ENCODE measurements around the gene MON1A.

The MON1A gene

GRCh38 chr3:49929291-49930167 lies at the start of gene MON1A:
TSS of gene MON1A (minus strand) at chr3:49929811. CDS start at chr3:49913346, 16,465 bp downstream.
- H3K27ac ChIP-seq: no peak within 1 kb of the TSS
- TF ChIP-seq POLR2AphosphoS5 (IDR thresholded peaks at IDR 0.05; ENCODE audit: borderline replicate concordance, low read depth, low read length) (peak; percentile 55; the same call in 1 of the 2 replicates), FOXP2 (optimal IDR thresholded peaks at IDR 0.05; ENCODE audit: control extremely low read depth, extremely low read length, insufficient read depth) (no peak), EZH2 (IDR thresholded peaks at IDR 0.05) (no peak)
- H3K9ac ChIP-seq (ENCODE audit: insufficient read length): peak within 1 kb of the TSS; percentile 77
- H3K4me3 ChIP-seq: peak within 1 kb of the TSS; percentile 86
- DNase-seq (ENCODE audit: low read depth, low spot score): no peak
- no peaks in the 10 kb centered on the region for H3K36me3 ChIP-seq (ENCODE audit: insufficient read depth, low read length)
- no peaks in the 10 kb centered on the region for H3K9me3 ChIP-seq (ENCODE audit: low read depth, low read length)

GRCh38 chr3:49976942-49977341 lies 47.3 kb upstream of the MON1A start:
- TF ChIP-seq EZH2 (IDR thresholded peaks at IDR 0.05) (no peak), FOXP2 (optimal IDR thresholded peaks at IDR 0.05; ENCODE audit: control extremely low read depth, extremely low read length, insufficient read depth) (no peak), POLR2AphosphoS5 (IDR thresholded peaks at IDR 0.05; ENCODE audit: borderline replicate concordance, low read depth, low read length) (no peak)

GRCh38 chr3:49972656-49973055 lies 43.0 kb upstream of the MON1A start:
- Histone ChIP-seq H3K36me3 (ENCODE audit: insufficient read depth, low read length) (peaks cover 6% of the 10 kb centered on the region; the same call in 1 of the 2 replicates), H3K9me3 (ENCODE audit: low read depth, low read length) (no peaks in the 10 kb centered on the region), H3K27ac (no peak overlapping the region), H3K4me3 (no peak overlapping the region), H3K9ac (ENCODE audit: insufficient read length) (no peak overlapping the region)
- no peak for TF ChIP-seq FOXP2 (optimal IDR thresholded peaks at IDR 0.05; ENCODE audit: control extremely low read depth, extremely low read length, insufficient read depth)
- TF ChIP-seq POLR2AphosphoS5 (IDR thresholded peaks at IDR 0.05; ENCODE audit: borderline replicate concordance, low read depth, low read length): no peak
- no peak for TF ChIP-seq EZH2 (IDR thresholded peaks at IDR 0.05)
- no peak for DNase-seq (ENCODE audit: low read depth, low spot score)

More at GRCh38 chr3:49976942-49977341, 47.3 kb upstream of the MON1A start:
- DNase-seq (ENCODE audit: low read depth, low spot score): no peak
- Histone ChIP-seq H3K27ac (no peak overlapping the region), H3K36me3 (ENCODE audit: insufficient read depth, low read length) (peaks cover 6% of the 10 kb centered on the region; the same call in 1 of the 2 replicates), H3K9ac (ENCODE audit: insufficient read length) (no peak overlapping the region), H3K9me3 (ENCODE audit: low read depth, low read length) (no peaks in the 10 kb centered on the region), H3K4me3 (no peak overlapping the region)

GRCh38 chr3:49968346-49968745 lies 38.7 kb upstream of the MON1A start:
- Histone ChIP-seq H3K27ac (no peak overlapping the region), H3K36me3 (ENCODE audit: insufficient read depth, low read length) (peaks cover 3% of the 10 kb centered on the region; the same call in 1 of the 2 replicates)
- no peak for TF ChIP-seq FOXP2 (optimal IDR thresholded peaks at IDR 0.05; ENCODE audit: control extremely low read depth, extremely low read length, insufficient read depth)
- no peak for TF ChIP-seq POLR2AphosphoS5 (IDR thresholded peaks at IDR 0.05; ENCODE audit: borderline replicate concordance, low read depth, low read length)
- no peak for TF ChIP-seq EZH2 (IDR thresholded peaks at IDR 0.05)

GRCh38 chr3:49967291-49967690 lies 37.7 kb upstream of the MON1A start:
- Histone ChIP-seq H3K27ac (no peak overlapping the region), H3K9ac (ENCODE audit: insufficient read length) (no peak overlapping the region), H3K9me3 (ENCODE audit: low read depth, low read length) (no peaks in the 10 kb centered on the region), H3K36me3 (ENCODE audit: insufficient read depth, low read length) (peaks cover 2% of the 10 kb centered on the region; the same call in 1 of the 2 replicates), H3K4me3 (no peak overlapping the region)
- DNase-seq (ENCODE audit: low read depth, low spot score): no peak
- TF ChIP-seq FOXP2 (optimal IDR thresholded peaks at IDR 0.05; ENCODE audit: control extremely low read depth, extremely low read length, insufficient read depth): no peak
- TF ChIP-seq POLR2AphosphoS5 (IDR thresholded peaks at IDR 0.05; ENCODE audit: borderline replicate concordance, low read depth, low read length): no peak
- TF ChIP-seq EZH2 (IDR thresholded peaks at IDR 0.05): no peak

More at GRCh38 chr3:49968346-49968745, 38.7 kb upstream of the MON1A start:
- DNase-seq (ENCODE audit: low read depth, low spot score): no peak
- Histone ChIP-seq H3K9me3 (ENCODE audit: low read depth, low read length) (no peaks in the 10 kb centered on the region), H3K9ac (ENCODE audit: insufficient read length) (no peak overlapping the region), H3K4me3 (no peak overlapping the region)

- H3K36me3 ChIP-seq (ENCODE audit: insufficient read depth, low read length): no peaks in the 10 kb centered on the region; the same call in 1 of the 2 replicates
- no peak overlapping the region for H3K27ac ChIP-seq
- no peak for TF ChIP-seq POLR2AphosphoS5 (IDR thresholded peaks at IDR 0.05; ENCODE audit: borderline replicate concordance, low read depth, low read length)
- no peak for TF ChIP-seq FOXP2 (optimal IDR thresholded peaks at IDR 0.05; ENCODE audit: control extremely low read depth, extremely low read length, insufficient read depth)
- TF ChIP-seq EZH2 (IDR thresholded peaks at IDR 0.05): no peak
Measured at GRCh38 chr3:49966233-49966942, 36.8 kb upstream of the MON1A start.

GRCh38 chr3:49955636-49956035 lies 26.0 kb upstream of the MON1A start:
- DNase-seq (ENCODE audit: low read depth, low spot score): no peak
- Histone ChIP-seq H3K9me3 (ENCODE audit: low read depth, low read length) (no peaks in the 10 kb centered on the region), H3K27ac (no peak overlapping the region), H3K9ac (ENCODE audit: insufficient read length) (no peak overlapping the region), H3K4me3 (no peak overlapping the region), H3K36me3 (ENCODE audit: insufficient read depth, low read length) (no peaks in the 10 kb centered on the region)
- no peak for TF ChIP-seq POLR2AphosphoS5 (IDR thresholded peaks at IDR 0.05; ENCODE audit: borderline replicate concordance, low read depth, low read length)
- no peak for TF ChIP-seq FOXP2 (optimal IDR thresholded peaks at IDR 0.05; ENCODE audit: control extremely low read depth, extremely low read length, insufficient read depth)
- TF ChIP-seq EZH2 (IDR thresholded peaks at IDR 0.05): no peak

More at GRCh38 chr3:49966233-49966942, 36.8 kb upstream of the MON1A start:
- Histone ChIP-seq H3K9ac (ENCODE audit: insufficient read length) (no peak overlapping the region), H3K4me3 (no peak overlapping the region), H3K9me3 (ENCODE audit: low read depth, low read length) (no peaks in the 10 kb centered on the region)
- DNase-seq (ENCODE audit: low read depth, low spot score): no peak

- H3K36me3 ChIP-seq (ENCODE audit: insufficient read depth, low read length): no peaks in the 10 kb centered on the region
- H3K27ac ChIP-seq: no peak overlapping the region
- H3K9me3 ChIP-seq (ENCODE audit: low read depth, low read length): no peaks in the 10 kb centered on the region
- H3K4me3 ChIP-seq: no peak overlapping the region
- no peak for DNase-seq (ENCODE audit: low read depth, low spot score)
- H3K9ac ChIP-seq (ENCODE audit: insufficient read length): no peak overlapping the region
- TF ChIP-seq EZH2 (IDR thresholded peaks at IDR 0.05) (no peak), POLR2AphosphoS5 (IDR thresholded peaks at IDR 0.05; ENCODE audit: borderline replicate concordance, low read depth, low read length) (no peak), FOXP2 (optimal IDR thresholded peaks at IDR 0.05; ENCODE audit: control extremely low read depth, extremely low read length, insufficient read depth) (no peak)
Measured at GRCh38 chr3:49952924-49953323, 23.3 kb upstream of the MON1A start.

Measured in SK-N-MC (cell line).